Fibroblast of the aortic adventitia (primary cell): ENCODE measurements around the gene SPATA31C2. TPM values are rescaled to one million over a fixed set of nuclear protein-coding genes. Genes with fewer than 3 reads are reported as not detected.

ENCODE experiments used
- DNase-seq: peaks from one replicate; pipeline ENCODE4 v3.0.0-alpha.2; 2010; ENCODE audit warnings: low read depth
- H3K4me3 ChIP-seq: 2 replicates; pipeline ENCODE4 v1.5.1; 2011; ENCODE audit warnings: low read depth, mild to moderate bottlenecking, control low read depth, low read length, moderate library complexity
- total RNA-seq: library from RNA; depleted of rRNA; stranded (reverse); fragments of >200 nt; gene quantifications from 2 replicates; pipeline ENCODE4 v1.2.3, GENCODE V29; 2012; ENCODE audit warnings: low replicate concordance
- TF ChIP-seq, protein P1 (sequence below): IDR thresholded peaks from 2 replicates; pipeline ENCODE4 v1.5.1; 2011; ENCODE audit warnings: mild to moderate bottlenecking, low read length, control low read depth, inconsistent platforms; ENCODE audit not compliant: insufficient read depth

SPATA31C2 gene
- total RNA-seq, 1 donor = not detected

GRCh38 chr9:88085476-88085875 lies 52.8 kb downstream of the SPATA31C2 start:
- no peak overlapping the region for H3K4me3 ChIP-seq
- DNase-seq = no peak
- TF ChIP-seq, protein P1, sequence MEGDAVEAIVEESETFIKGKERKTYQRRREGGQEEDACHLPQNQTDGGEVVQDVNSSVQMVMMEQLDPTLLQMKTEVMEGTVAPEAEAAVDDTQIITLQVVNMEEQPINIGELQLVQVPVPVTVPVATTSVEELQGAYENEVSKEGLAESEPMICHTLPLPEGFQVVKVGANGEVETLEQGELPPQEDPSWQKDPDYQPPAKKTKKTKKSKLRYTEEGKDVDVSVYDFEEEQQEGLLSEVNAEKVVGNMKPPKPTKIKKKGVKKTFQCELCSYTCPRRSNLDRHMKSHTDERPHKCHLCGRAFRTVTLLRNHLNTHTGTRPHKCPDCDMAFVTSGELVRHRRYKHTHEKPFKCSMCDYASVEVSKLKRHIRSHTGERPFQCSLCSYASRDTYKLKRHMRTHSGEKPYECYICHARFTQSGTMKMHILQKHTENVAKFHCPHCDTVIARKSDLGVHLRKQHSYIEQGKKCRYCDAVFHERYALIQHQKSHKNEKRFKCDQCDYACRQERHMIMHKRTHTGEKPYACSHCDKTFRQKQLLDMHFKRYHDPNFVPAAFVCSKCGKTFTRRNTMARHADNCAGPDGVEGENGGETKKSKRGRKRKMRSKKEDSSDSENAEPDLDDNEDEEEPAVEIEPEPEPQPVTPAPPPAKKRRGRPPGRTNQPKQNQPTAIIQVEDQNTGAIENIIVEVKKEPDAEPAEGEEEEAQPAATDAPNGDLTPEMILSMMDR = no peak

- DNase-seq = peak; percentile 14
- TF ChIP-seq, protein P1 = no peak
- no peak overlapping the region for H3K4me3 ChIP-seq
Observed at GRCh38 chr9:88084357-88085183, 53.7 kb downstream of the SPATA31C2 start.

Other genes starting within 250 kb of the SPATA31C2 start
- gene SPATA31C1, start 220.5 kb downstream of the SPATA31C2 start, total RNA-seq = not detected in 2 replicates
- gene CDK20, start 163.9 kb downstream of the SPATA31C2 start, total RNA-seq = 5.8 and 8.4 TPM in 2 replicates
- gene SPIN1, start 250.0 kb upstream of the SPATA31C2 start, total RNA-seq = 92.5 and 135 TPM in 2 replicates